Progenitor cell of endocrine pancreas (in vitro differentiated cells): ENCODE measurements around the gene DUS2. TPM values are rescaled to one million over a fixed set of nuclear protein-coding genes. Genes with fewer than 3 reads are reported as not detected.
A peak's percentile ranks its signal among the peaks of the same experiment; 100 is the strongest.

Experiments
- DNase-seq: peaks from one replicate; pipeline ENCODE4 v3.0.0; 2021; ENCODE audit warnings: low spot score; ENCODE audit not compliant: unreplicated experiment
- H3K27ac Mint-ChIP-seq: 2 replicates; pipeline ENCODE4 v1.8.0; 2021; ENCODE audit warnings: mild to moderate bottlenecking, moderate library complexity, mixed read lengths
- H3K27me3 Mint-ChIP-seq: 2 replicates; pipeline ENCODE4 v1.8.0; 2021; ENCODE audit warnings: mixed read lengths
- H3K36me3 Mint-ChIP-seq: 2 replicates; pipeline ENCODE4 v1.8.0; 2022; ENCODE audit warnings: mixed read lengths; ENCODE audit not compliant: insufficient read depth
- H3K4me1 Mint-ChIP-seq: 2 replicates; pipeline ENCODE4 v1.8.0; 2021; ENCODE audit warnings: low read depth, mixed read lengths
- H3K4me3 Mint-ChIP-seq: 2 replicates; pipeline ENCODE4 v1.8.0; 2021; ENCODE audit warnings: low read depth, mild to moderate bottlenecking, moderate library complexity, mixed read lengths
- H3K9me3 Mint-ChIP-seq: 2 replicates; pipeline ENCODE4 v1.8.0; 2021; ENCODE audit warnings: low read depth, mixed read lengths
- total RNA-seq: library from RNA; stranded (reverse); gene quantifications from 2 replicates; pipeline ENCODE4 v1.2.1, GENCODE V29; 2021
- TF ChIP-seq, protein P1 (sequence below): fragments of 200-600 bp; sonication (generic); IDR thresholded peaks from one replicate; pipeline ENCODE4 v1.5.0; 2021; ENCODE audit warnings: antibody characterized with exemption, mild to moderate bottlenecking; ENCODE audit not compliant: unreplicated experiment

The DUS2 gene
- total RNA-seq, 1 donor from 2014 or later, result 18.8 TPM

DNA sequence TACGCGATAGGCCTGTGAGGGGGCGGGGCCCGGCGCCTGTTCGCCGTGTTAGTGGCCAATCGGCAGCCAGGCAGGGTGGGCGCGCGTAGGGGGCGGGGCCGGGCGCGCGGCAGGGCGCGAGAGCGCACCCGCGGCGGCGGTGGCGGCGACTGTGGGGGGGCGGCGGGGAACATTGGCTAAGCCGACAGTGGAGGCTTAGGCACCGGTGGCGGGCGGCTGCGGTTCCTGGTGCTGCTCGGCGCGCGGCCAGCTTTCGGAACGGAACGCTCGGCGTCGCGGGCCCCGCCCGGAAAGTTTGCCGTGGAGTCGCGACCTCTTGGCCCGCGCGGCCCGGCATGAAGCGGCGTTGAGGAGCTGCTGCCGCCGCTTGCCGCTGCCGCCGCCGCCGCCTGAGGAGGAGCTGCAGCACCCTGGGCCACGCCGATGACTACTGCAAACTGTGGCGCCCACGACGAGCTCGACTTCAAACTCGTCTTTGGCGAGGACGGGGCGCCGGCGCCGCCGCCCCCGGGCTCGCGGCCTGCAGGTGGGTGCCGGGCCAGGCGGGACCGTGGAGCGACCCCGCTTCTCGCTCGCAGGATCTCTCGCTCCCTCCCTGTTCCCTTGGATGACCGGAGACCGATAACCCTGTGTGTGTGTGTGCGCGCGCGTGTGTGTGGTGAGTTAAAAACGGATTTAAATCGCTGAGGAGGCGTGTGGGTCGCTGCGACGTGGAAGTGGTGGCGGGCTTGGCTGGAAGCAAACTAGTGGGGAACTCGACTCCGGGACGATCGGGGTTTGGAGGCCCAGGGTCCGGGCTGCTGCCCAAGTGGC is 62.4 kb downstream of the DUS2 start, which contains the start of gene NFATC3:
TSS of gene NFATC3 (plus strand) at position 112 of the 813 bp plus-strand sequence. CDS start at position 424, 312 bp downstream.
- DNase-seq, result peak; percentile 95
- Mint-ChIP-seq H3K27ac (peak within 1 kb of the TSS; percentile 97), H3K4me3 (peak within 1 kb of the TSS; percentile 93), H3K9me3 (no peaks in the 10 kb centered on the region), H3K27me3 (no peaks in the 10 kb centered on the region), H3K36me3 (no peaks in the 10 kb centered on the region), H3K4me1 (peaks cover 27% of the 10 kb centered on the region)
- TF ChIP-seq, protein P1, sequence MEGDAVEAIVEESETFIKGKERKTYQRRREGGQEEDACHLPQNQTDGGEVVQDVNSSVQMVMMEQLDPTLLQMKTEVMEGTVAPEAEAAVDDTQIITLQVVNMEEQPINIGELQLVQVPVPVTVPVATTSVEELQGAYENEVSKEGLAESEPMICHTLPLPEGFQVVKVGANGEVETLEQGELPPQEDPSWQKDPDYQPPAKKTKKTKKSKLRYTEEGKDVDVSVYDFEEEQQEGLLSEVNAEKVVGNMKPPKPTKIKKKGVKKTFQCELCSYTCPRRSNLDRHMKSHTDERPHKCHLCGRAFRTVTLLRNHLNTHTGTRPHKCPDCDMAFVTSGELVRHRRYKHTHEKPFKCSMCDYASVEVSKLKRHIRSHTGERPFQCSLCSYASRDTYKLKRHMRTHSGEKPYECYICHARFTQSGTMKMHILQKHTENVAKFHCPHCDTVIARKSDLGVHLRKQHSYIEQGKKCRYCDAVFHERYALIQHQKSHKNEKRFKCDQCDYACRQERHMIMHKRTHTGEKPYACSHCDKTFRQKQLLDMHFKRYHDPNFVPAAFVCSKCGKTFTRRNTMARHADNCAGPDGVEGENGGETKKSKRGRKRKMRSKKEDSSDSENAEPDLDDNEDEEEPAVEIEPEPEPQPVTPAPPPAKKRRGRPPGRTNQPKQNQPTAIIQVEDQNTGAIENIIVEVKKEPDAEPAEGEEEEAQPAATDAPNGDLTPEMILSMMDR, result peak; percentile 9

GRCh38 chr16:68086336-68086841 is 63.3 kb downstream of the DUS2 start:
- peaks cover 34% of the 10 kb centered on the region for H3K4me1 Mint-ChIP-seq
- no peak for DNase-seq
- peak overlapping the region; percentile 93 for H3K4me3 Mint-ChIP-seq
- H3K9me3 Mint-ChIP-seq, result no peaks in the 10 kb centered on the region
- H3K27me3 Mint-ChIP-seq, result no peaks in the 10 kb centered on the region
- TF ChIP-seq, protein P1, result no peak
- no peaks in the 10 kb centered on the region for H3K36me3 Mint-ChIP-seq
- peak overlapping the region; percentile 50 for H3K27ac Mint-ChIP-seq

GRCh38 chr16:68086860-68087268 is 63.8 kb downstream of the DUS2 start:
- DNase-seq, result no peak
- peak overlapping the region; percentile 50 for H3K27ac Mint-ChIP-seq
- no peaks in the 10 kb centered on the region for H3K9me3 Mint-ChIP-seq
- TF ChIP-seq, protein P1, result no peak
- no peaks in the 10 kb centered on the region for H3K36me3 Mint-ChIP-seq
- peaks cover 39% of the 10 kb centered on the region for H3K4me1 Mint-ChIP-seq
- no peaks in the 10 kb centered on the region for H3K27me3 Mint-ChIP-seq
- H3K4me3 Mint-ChIP-seq, result peak overlapping the region; percentile 93

GRCh38 chr16:68087688-68088087 is 64.6 kb downstream of the DUS2 start:
- Mint-ChIP-seq H3K27me3 (no peaks in the 10 kb centered on the region), H3K4me3 (no peak overlapping the region), H3K36me3 (no peaks in the 10 kb centered on the region), H3K9me3 (no peaks in the 10 kb centered on the region), H3K4me1 (peaks cover 40% of the 10 kb centered on the region), H3K27ac (no peak overlapping the region)
- TF ChIP-seq, protein P1, result no peak
- DNase-seq, result no peak

GRCh38 chr16:68088130-68088972 is 65.3 kb downstream of the DUS2 start:
- Mint-ChIP-seq H3K4me3 (no peak overlapping the region), H3K36me3 (no peaks in the 10 kb centered on the region), H3K27me3 (no peaks in the 10 kb centered on the region), H3K27ac (no peak overlapping the region), H3K9me3 (no peaks in the 10 kb centered on the region), H3K4me1 (peaks cover 42% of the 10 kb centered on the region)
- DNase-seq, result no peak
- TF ChIP-seq, protein P1, result no peak
